GM18868 (cell line): ENCODE results near the gene MXRA7.

Experiments
- ATAC-seq: cut with Tn5 transposase; IDR thresholded peaks from one replicate; pipeline ENCODE4 v1.9.1; 2021; ENCODE audit warnings: mild to moderate bottlenecking, moderate library complexity; ENCODE audit not compliant: unreplicated experiment

The MXRA7 gene

GRCh38 chr17:76697702-76698465 is 12.9 kb downstream of the MXRA7 start:
- no peak for ATAC-seq

- no peak for ATAC-seq
Measured at GRCh38 chr17:76696763-76697701, 13.7 kb downstream of the MXRA7 start.

GRCh38 chr17:76695059-76695831 is 15.5 kb downstream of the MXRA7 start:
- ATAC-seq: no peak

GRCh38 chr17:76691379-76692191 is 19.2 kb downstream of the MXRA7 start:
- ATAC-seq: no peak

GRCh38 chr17:76690596-76691280 is 20.0 kb downstream of the MXRA7 start:
- ATAC-seq: no peak

GRCh38 chr17:76689859-76690258 is 20.9 kb downstream of the MXRA7 start:
- ATAC-seq: no peak

- ATAC-seq: no peak
Measured at GRCh38 chr17:76688165-76688622, 22.6 kb downstream of the MXRA7 start.

GRCh38 chr17:76687298-76688164 is 23.2 kb downstream of the MXRA7 start:
- ATAC-seq: no peak

- no peak for ATAC-seq
Measured at GRCh38 chr17:76686538-76687297, 24.0 kb downstream of the MXRA7 start.

- ATAC-seq: no peak
Measured at GRCh38 chr17:76685846-76686245, 24.9 kb downstream of the MXRA7 start.

GRCh38 chr17:76685366-76685765 is 25.4 kb downstream of the MXRA7 start:
- no peak for ATAC-seq

GRCh38 chr17:76684756-76685155 is 26.0 kb downstream of the MXRA7 start:
- ATAC-seq: no peak

- ATAC-seq: no peak
Measured at GRCh38 chr17:76683921-76684745, 26.6 kb downstream of the MXRA7 start.

- no peak for ATAC-seq
Measured at GRCh38 chr17:76683011-76683755, 27.6 kb downstream of the MXRA7 start.

GRCh38 chr17:76682296-76682695 is 28.5 kb downstream of the MXRA7 start:
- no peak for ATAC-seq
